Prostate gland (tissue), 2 donors: ENCODE data around the gene RNF175. TPM values are rescaled to one million over a fixed set of nuclear protein-coding genes. Genes with fewer than 3 reads are reported as not detected.
A peak's percentile ranks its signal among the peaks of the same experiment; 100 is the strongest.

ENCODE experiments used
- DNase-seq: peaks from one replicate; pipeline ENCODE4 v3.0.0-alpha.2; 2019; ENCODE audit warnings: low spot score
- H3K27ac ChIP-seq, 2 donors: fragments of 200-600 bp; sonication (generic); 2 replicates each; pipeline ENCODE4 v1.5.1; 2017 to 2019
- H3K27me3 ChIP-seq: fragments of 200-600 bp; sonication (generic); replicated peaks from 2 replicates; pipeline ENCODE4 v1.5.1; 2019; ENCODE audit not compliant: insufficient read depth
- H3K36me3 ChIP-seq, 2 donors: fragments of 200-600 bp; sonication (generic); 1 replicate in 1 of 2; 2 replicates in 1 of 2; pipeline versions ENCODE4 v1.5.1 to v1.8.1; 2017 to 2019
- H3K4me1 ChIP-seq: fragments of 200-600 bp; sonication (generic); replicated peaks from 2 replicates; pipeline ENCODE4 v1.5.1; 2019
- H3K4me3 ChIP-seq, 2 donors: fragments of 200-600 bp; sonication (generic); 2 replicates each; pipeline ENCODE4 v1.5.1; 2017 to 2019
- H3K9me3 ChIP-seq: fragments of 200-600 bp; sonication (generic); 2 replicates; pipeline ENCODE4 v1.5.1; 2017
- POLR2A ChIP-seq: fragments of 450-650 bp; IDR thresholded peaks from one replicate; pipeline ENCODE4 v1.6.1; 2016; ENCODE audit warnings: antibody characterized with exemption, mild to moderate bottlenecking
- POLR2AphosphoS5 ChIP-seq: sonication (generic); formaldehyde crosslinking; IDR thresholded peaks from one replicate; pipeline ENCODE4 v1.6.1; 2017; ENCODE audit warnings: antibody characterized with exemption
- WGBS: methylation state at CpG from one replicate; pipeline ENCODE4 v1.1.5; 2018; 5-methylcytosine and 5-hydroxymethylcytosine counted together
- intact Hi-C: fragments of 100-400 bp; cut with DNase I; formaldehyde crosslinking; loops from one replicate; pipeline ENCODE4 v1.14.2; 2022
- total RNA-seq, 2 donors: library from RNA; depleted of rRNA; stranded (reverse); fragments of >200 nt; gene quantifications; one replicate each; pipeline ENCODE4 v1.1.0, GENCODE V29; 2016
- TF ChIP-seq, protein P1 (sequence below), 4 experiments: fragments of 200-600 bp in 2 of 4; fragments of 450-650 bp in 2 of 4; sonication (generic) in 2 of 4; IDR thresholded peaks; 1 replicate in 3 of 4; 2 replicates in 1 of 4; pipeline ENCODE4 v1.5.1; 2016 to 2019; ENCODE audit warnings: antibody characterized with exemption in 4 of 4, mild to moderate bottlenecking in 2 of 4, moderate library complexity in 2 of 4

Gene RNF175
- total RNA-seq, 2 donors from 2014 or later, result 1.9 TPM; not detected in 1

DNA sequence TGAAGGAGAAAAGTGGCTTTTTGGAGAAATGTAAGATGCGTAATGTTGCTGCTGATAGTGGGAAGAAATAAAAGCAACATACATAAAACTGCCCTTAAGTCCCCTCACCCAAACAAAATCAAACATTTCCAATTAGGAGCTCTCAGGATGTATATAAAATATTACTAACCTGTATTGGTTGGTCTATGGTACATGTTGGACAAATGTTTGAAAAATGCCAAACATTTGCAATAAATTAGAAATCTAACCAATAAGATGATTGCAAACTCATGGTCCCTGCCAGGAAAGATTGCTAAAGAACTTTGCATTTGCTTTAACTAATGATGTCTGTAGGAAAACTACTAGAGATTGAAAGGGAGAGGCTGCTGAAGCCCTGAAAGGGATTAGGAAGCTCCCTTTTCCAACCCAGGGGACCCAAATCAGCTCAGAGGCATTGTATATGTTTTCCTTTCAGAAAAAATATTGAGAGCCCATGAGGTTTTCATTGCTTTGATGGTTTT lies 27.3 kb upstream of the RNF175 start:
- H3K27ac ChIP-seq, result no peak overlapping the region
- intact Hi-C loops, result no loop called here
- peaks cover 17% of the 10 kb centered on the region for H3K27me3 ChIP-seq
- H3K36me3 ChIP-seq, result no peaks in the 10 kb centered on the region
- DNase-seq, result no peak
- peaks cover 2% of the 10 kb centered on the region for H3K4me1 ChIP-seq
- no peak overlapping the region for H3K4me3 ChIP-seq
- TF ChIP-seq, protein P1, sequence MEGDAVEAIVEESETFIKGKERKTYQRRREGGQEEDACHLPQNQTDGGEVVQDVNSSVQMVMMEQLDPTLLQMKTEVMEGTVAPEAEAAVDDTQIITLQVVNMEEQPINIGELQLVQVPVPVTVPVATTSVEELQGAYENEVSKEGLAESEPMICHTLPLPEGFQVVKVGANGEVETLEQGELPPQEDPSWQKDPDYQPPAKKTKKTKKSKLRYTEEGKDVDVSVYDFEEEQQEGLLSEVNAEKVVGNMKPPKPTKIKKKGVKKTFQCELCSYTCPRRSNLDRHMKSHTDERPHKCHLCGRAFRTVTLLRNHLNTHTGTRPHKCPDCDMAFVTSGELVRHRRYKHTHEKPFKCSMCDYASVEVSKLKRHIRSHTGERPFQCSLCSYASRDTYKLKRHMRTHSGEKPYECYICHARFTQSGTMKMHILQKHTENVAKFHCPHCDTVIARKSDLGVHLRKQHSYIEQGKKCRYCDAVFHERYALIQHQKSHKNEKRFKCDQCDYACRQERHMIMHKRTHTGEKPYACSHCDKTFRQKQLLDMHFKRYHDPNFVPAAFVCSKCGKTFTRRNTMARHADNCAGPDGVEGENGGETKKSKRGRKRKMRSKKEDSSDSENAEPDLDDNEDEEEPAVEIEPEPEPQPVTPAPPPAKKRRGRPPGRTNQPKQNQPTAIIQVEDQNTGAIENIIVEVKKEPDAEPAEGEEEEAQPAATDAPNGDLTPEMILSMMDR (IDR thresholded peaks at IDR 0.05), result no peak
- TF ChIP-seq POLR2A (no peak), POLR2AphosphoS5 (no peak)
- WGBS, result 84% methylated on average over 1 of the region's 1 CpG
- no peaks in the 10 kb centered on the region for H3K9me3 ChIP-seq

DNA sequence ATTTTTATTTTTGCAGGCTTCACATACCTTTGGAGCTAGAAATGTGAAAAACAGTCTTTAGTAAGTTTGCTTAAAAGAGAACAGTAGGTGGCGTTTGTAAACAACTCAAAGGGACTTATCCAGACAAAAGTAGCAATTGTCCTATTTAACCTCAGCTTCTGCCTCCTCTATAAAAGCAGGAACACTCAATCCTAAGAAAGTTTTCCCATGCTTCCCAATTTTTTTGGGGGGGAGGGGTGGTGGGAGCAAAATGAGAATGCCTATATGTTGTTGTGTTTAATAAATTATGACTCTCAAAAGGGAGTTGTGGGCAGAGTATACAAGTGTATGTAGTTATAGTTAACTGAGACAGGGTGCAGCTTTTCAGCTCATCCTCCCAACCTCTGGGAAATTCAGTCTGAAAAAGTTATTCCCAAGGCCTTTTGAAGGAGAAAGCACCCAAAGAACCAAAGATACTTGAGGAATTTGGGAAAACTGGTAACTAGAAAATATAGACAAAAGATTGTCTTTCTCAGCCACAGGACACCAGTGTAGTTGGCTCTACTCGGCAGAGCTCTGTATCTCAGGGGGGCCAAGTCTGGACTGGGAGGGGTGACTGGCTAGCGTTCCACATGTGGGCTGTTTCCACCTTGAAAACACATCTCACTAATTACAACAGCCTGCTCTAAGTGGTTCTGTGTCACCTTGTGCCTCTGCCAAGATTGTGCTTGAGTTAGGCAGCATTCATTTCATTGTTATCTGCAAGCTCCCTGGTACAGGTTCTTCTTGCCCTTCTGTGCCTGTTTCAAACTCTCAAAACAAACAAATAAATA lies 26.3 kb upstream of the RNF175 start:
- TF ChIP-seq POLR2A, result no peak
- TF ChIP-seq, protein P1 (IDR thresholded peaks at IDR 0.05), result peak in 2 of 4 experiments; percentile 39 to 46
- Histone ChIP-seq H3K27ac (no peak overlapping the region), H3K36me3 (no peaks in the 10 kb centered on the region), H3K27me3 (peaks cover 9% of the 10 kb centered on the region), H3K4me3 (no peak overlapping the region), H3K9me3 (no peaks in the 10 kb centered on the region), H3K4me1 (no peaks in the 10 kb centered on the region)
- intact Hi-C loops, result no loop called here
- no peak for DNase-seq
- 28% methylated on average over 3 of the region's 3 CpGs for WGBS

DNA sequence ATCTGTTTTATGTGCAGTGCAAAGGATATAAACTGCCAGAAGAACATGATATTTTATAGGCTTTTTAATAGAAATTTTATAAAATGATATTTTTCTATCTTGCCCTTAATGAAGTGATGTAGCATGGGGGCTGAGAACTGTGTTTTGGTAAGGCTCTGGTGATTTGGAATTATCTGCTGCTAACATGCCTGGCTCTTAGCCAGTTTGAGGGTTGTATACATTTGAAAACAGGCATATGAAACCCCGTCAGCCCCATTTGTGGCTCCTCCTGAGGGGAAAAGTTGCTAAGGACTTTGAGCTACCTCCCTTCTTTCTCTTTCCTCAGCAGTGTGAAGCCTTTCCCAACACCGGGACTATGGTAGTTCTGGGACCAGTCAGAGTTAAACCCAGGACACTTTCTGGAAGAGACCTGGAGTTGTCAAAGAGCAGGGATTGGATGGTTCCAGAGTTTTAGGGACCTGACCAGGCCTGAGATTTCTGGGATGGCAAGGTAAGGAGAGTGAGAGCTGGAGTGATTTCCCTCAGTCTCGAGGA lies 24.4 kb upstream of the RNF175 start:
- WGBS, result 93% methylated on average over 3 of the region's 3 CpGs
- H3K4me3 ChIP-seq, result no peak overlapping the region
- TF ChIP-seq POLR2A (no peak), POLR2AphosphoS5 (no peak)
- TF ChIP-seq, protein P1 (IDR thresholded peaks at IDR 0.05), result no peak
- no peaks in the 10 kb centered on the region for H3K9me3 ChIP-seq
- no peak overlapping the region for H3K27ac ChIP-seq
- H3K27me3 ChIP-seq, result peaks cover 9% of the 10 kb centered on the region
- no peak for DNase-seq
- H3K36me3 ChIP-seq, result no peaks in the 10 kb centered on the region
- H3K4me1 ChIP-seq, result no peaks in the 10 kb centered on the region
- intact Hi-C loops, result no loop called here

DNA sequence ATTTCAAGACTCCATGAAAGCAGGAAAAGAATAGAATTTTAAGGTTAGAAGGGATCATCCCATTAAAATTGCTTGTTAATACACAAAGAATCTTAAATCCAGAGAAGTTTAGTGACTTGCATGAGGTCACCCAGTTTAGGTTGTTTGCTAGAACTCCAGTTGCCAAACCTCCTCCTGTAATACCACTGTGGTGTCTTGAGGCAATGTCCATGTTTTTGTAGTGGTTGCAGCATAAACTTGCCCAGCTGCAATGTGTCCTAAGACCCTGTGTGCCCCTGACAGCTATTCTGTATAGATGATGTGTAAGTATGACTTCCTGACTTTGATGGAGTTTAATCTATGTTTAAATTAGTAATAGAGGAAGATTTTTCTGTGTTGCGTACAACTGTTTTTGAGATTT lies 22.8 kb upstream of the RNF175 start:
- DNase-seq, result no peak
- Histone ChIP-seq H3K4me1 (no peaks in the 10 kb centered on the region), H3K27ac (no peak overlapping the region), H3K4me3 (no peak overlapping the region), H3K27me3 (peaks cover under 1% of the 10 kb centered on the region), H3K36me3 (no peaks in the 10 kb centered on the region), H3K9me3 (no peaks in the 10 kb centered on the region)
- intact Hi-C loops, result no loop called here
- no peak for TF ChIP-seq POLR2A
- TF ChIP-seq, protein P1 (IDR thresholded peaks at IDR 0.05), result no peak
- TF ChIP-seq POLR2AphosphoS5, result no peak
- 93% methylated on average over 1 of the region's 1 CpG for WGBS
